Osteoblast (primary cell): ENCODE results near the gene RCSD1. TPM values are rescaled to one million over a fixed set of nuclear protein-coding genes. Genes with fewer than 3 reads are reported as not detected.

Experiments used
- DNase-seq: peaks from one replicate; pipeline ENCODE4 v3.0.0; 2011; ENCODE audit warnings: low spot score, mixed read lengths; ENCODE audit not compliant: insufficient read length; ENCODE audit errors: missing footprints
- H2AFZ ChIP-seq: 2 replicates; pipeline ENCODE4 v1.6.0; 2011; ENCODE audit warnings: mild to moderate bottlenecking, low read length
- H3K27ac ChIP-seq: 2 replicates; pipeline ENCODE4 v1.5.1; 2011; ENCODE audit warnings: mild to moderate bottlenecking, low read depth, low read length, moderate library complexity
- H3K27me3 ChIP-seq: 2 replicates; pipeline ENCODE4 v1.6.0; 2012; ENCODE audit warnings: mild to moderate bottlenecking, control low read depth, inconsistent platforms, low read length, moderate library complexity; ENCODE audit not compliant: insufficient read depth
- H3K36me3 ChIP-seq: 2 replicates; pipeline ENCODE4 v1.5.1; 2011; ENCODE audit warnings: mild to moderate bottlenecking, low read length, control low read depth, moderate library complexity; ENCODE audit not compliant: insufficient read depth
- H3K4me1 ChIP-seq: 2 replicates; pipeline ENCODE4 v1.5.1; 2011; ENCODE audit warnings: mild to moderate bottlenecking, low read length, control low read depth, moderate library complexity; ENCODE audit not compliant: insufficient read depth
- H3K4me2 ChIP-seq: 2 replicates; pipeline ENCODE4 v1.6.0; 2011; ENCODE audit warnings: mild to moderate bottlenecking, low read length; ENCODE audit not compliant: insufficient read depth
- H3K4me3 ChIP-seq: fragments of 200-600 bp; sonication (generic); 3 replicates; pipeline ENCODE4 v1.5.1; 2012; ENCODE audit warnings: mild to moderate bottlenecking, low read length, inconsistent platforms; ENCODE audit not compliant: insufficient read depth
- H3K79me2 ChIP-seq: 2 replicates; pipeline ENCODE4 v1.6.0; 2012; ENCODE audit warnings: mild to moderate bottlenecking, low read length, control low read depth, inconsistent platforms; ENCODE audit not compliant: insufficient read depth
- H3K9me3 ChIP-seq: 2 replicates; pipeline ENCODE4 v1.5.1; 2011; ENCODE audit warnings: low read depth, low read length, control low read depth
- H4K20me1 ChIP-seq: 2 replicates; pipeline ENCODE4 v1.6.0; 2012; ENCODE audit warnings: mild to moderate bottlenecking, low read length, control low read depth; ENCODE audit not compliant: insufficient read depth
- total RNA-seq: library from RNA; depleted of rRNA; stranded (reverse); fragments of >200 nt; gene quantifications from 2 replicates; pipeline ENCODE4 v1.2.3, GENCODE V29; 2012
- TF ChIP-seq, protein P1 (sequence below): IDR thresholded peaks from 2 replicates; pipeline ENCODE4 v1.5.1; 2011; ENCODE audit warnings: mild to moderate bottlenecking, low read depth, low read length, moderate library complexity; ENCODE audit errors: extremely low read depth

RCSD1 gene
- total RNA-seq, 1 donor = under 0.01 TPM

DNA sequence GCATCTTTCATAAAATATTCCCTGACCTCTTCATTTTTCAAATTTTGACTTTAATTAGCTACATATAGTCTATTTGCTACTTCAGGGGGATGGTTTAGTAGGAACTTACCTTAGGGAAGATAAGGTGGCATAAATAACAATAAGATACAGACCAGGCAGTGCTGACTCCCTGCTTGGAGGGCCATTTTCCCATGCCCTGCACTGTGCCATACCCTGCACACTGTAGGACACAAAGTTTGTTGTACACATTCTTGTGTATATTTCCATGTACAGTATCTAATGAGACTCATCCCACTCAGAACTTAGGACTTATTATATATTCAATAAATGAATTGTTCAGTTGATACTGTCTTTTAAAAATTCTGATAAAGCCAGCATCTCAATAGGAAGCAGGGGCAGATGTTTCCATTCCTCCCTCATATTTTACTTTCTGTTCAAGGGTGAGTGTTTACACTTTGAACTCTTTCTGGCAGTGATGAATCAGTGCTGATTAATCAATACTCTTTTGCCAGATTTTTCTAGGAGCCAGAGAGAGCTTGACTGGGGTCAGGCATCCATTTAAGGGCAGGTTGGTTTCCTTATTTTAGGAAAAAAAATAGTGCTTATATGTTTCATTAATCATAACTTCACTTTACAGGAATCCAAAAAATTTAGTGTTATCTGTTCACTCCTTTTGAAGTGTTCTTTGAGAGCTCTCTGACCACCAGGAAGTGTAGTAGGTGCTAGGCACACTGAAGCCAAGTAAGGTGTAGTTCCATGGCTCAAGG lies 122.4 kb downstream of the RCSD1 start:
- Histone ChIP-seq H2AFZ (no peak overlapping the region), H4K20me1 (peaks cover 38% of the 10 kb centered on the region), H3K79me2 (peaks cover 92% of the 10 kb centered on the region), H3K27ac (peak overlapping the region; percentile 57), H3K4me2 (peak overlapping the region; percentile 76), H3K4me1 (peaks cover 46% of the 10 kb centered on the region), H3K27me3 (no peaks in the 10 kb centered on the region), H3K9me3 (no peaks in the 10 kb centered on the region), H3K4me3 (no peak overlapping the region), H3K36me3 (no peaks in the 10 kb centered on the region)
- no peak for DNase-seq
- TF ChIP-seq, protein P1, sequence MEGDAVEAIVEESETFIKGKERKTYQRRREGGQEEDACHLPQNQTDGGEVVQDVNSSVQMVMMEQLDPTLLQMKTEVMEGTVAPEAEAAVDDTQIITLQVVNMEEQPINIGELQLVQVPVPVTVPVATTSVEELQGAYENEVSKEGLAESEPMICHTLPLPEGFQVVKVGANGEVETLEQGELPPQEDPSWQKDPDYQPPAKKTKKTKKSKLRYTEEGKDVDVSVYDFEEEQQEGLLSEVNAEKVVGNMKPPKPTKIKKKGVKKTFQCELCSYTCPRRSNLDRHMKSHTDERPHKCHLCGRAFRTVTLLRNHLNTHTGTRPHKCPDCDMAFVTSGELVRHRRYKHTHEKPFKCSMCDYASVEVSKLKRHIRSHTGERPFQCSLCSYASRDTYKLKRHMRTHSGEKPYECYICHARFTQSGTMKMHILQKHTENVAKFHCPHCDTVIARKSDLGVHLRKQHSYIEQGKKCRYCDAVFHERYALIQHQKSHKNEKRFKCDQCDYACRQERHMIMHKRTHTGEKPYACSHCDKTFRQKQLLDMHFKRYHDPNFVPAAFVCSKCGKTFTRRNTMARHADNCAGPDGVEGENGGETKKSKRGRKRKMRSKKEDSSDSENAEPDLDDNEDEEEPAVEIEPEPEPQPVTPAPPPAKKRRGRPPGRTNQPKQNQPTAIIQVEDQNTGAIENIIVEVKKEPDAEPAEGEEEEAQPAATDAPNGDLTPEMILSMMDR = no peak

DNA sequence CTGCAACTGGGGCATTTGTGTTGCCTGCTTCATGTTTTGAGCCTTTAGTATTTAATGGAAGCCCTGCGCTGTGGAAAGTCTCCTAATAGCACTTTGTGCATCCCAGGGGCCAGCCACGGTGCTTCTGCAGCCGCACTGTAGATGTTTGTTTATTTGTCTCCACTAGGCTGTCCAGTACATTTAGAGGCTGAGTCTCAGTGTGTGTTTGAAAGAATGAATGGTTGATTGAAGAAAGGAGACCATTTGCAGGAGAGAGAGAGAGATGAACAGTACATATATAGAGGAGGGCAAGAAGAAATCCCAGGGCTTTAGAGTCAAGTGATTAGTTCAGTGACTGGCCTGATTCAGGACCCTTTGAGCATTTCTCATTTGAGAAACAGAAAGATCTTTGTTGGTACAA lies 125.6 kb downstream of the RCSD1 start:
- no peak for DNase-seq
- Histone ChIP-seq H3K9me3 (no peaks in the 10 kb centered on the region), H3K4me1 (peaks cover 25% of the 10 kb centered on the region), H3K4me3 (no peak overlapping the region), H3K79me2 (peaks cover 91% of the 10 kb centered on the region), H2AFZ (no peak overlapping the region), H3K27ac (no peak overlapping the region), H3K36me3 (peaks cover 4% of the 10 kb centered on the region), H3K4me2 (no peak overlapping the region), H3K27me3 (no peaks in the 10 kb centered on the region), H4K20me1 (peaks cover 47% of the 10 kb centered on the region)
- TF ChIP-seq, protein P1 = no peak

Other genes with a start within 250 kb of the RCSD1 start
- gene CD247, start 111.7 kb upstream of the RCSD1 start, total RNA-seq = not detected in 2 replicates
- 133 and 150 TPM in 2 replicates for gene CREG1, start 76.5 kb upstream of the RCSD1 start, total RNA-seq
- gene MPZL1, start 91.8 kb downstream of the RCSD1 start, total RNA-seq = 189 and 215 TPM in 2 replicates